ENCODE results near the gene CASP7.

GRCh38 chr10:113656896-113657295 is 22.8 kb upstream of the CASP7 start:
- TF ChIP-seq, protein P1, sequence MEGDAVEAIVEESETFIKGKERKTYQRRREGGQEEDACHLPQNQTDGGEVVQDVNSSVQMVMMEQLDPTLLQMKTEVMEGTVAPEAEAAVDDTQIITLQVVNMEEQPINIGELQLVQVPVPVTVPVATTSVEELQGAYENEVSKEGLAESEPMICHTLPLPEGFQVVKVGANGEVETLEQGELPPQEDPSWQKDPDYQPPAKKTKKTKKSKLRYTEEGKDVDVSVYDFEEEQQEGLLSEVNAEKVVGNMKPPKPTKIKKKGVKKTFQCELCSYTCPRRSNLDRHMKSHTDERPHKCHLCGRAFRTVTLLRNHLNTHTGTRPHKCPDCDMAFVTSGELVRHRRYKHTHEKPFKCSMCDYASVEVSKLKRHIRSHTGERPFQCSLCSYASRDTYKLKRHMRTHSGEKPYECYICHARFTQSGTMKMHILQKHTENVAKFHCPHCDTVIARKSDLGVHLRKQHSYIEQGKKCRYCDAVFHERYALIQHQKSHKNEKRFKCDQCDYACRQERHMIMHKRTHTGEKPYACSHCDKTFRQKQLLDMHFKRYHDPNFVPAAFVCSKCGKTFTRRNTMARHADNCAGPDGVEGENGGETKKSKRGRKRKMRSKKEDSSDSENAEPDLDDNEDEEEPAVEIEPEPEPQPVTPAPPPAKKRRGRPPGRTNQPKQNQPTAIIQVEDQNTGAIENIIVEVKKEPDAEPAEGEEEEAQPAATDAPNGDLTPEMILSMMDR (IDR thresholded peaks at IDR 0.05), result no peak
- TF ChIP-seq POLR2A (IDR thresholded peaks at IDR 0.05), result no peak

All from prostate gland (tissue), 2 donors.